ENCODE results near the gene ABTB1. TPM values are rescaled to one million over a fixed set of nuclear protein-coding genes. Genes with fewer than 3 reads are reported as not detected.
A peak's percentile ranks its signal among the peaks of the same experiment; 100 is the strongest.
"Not testable (repeated sequence)": the region's sequence is repeated elsewhere in the genome, so short reads cannot be mapped to it uniquely, and the experiment has no call there.

The ABTB1 gene
- total RNA-seq, 1 donor from 2014 or later, result 42.0 TPM

DNA sequence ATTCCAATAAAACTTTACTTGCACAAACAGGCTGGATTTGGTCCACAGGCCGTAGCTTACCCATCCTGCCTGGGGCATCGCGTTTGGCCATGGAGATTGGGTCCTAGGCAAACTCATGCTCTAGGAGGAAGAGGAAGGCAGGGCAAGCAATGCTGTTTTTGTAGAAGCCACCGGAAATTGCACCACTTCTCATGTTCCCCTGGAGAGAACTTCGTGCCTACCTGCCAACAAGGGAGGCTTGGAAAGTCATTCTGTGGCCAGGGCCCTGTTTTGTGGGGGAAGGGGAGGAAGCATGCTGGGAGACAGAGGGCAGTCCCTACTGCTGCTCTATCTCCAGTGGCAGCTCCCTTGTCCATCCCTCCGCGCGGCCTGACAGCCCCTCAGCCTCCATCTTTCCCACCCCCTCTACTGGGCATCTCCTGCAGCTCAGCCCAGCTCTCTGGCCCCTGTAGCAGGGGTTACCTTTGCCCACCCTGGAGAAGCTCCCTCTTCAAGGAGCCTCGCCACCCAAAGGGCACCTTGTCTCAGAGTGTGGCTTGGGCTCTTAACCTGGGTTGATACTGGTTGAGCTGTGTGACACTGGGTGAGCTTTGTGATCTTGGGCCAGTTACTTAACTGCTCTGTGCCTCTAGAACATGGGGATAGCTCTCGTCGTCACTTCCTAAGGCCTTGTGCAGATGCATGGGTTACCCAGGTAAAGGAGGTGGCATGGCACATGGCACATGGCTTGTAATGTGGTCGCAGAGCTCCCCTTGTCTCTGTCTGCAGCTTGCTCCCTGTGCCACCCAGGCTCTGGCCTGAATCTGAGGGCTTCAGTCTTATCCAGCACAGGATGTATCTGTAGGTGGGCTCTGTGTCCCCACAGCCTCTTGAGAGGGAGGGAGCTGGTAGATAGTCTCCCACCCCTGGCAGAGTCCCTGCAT lies 6.1 kb downstream of the ABTB1 start:
- ChIA-PET POLR2A (no interaction called here), CTCF (interaction anchor here (1.0 kb wide), 2 partner anchors 26 to 104 kb away, joined by 3 read pairs; no protein-coding TSS in a partner anchor)
- H3K27ac Mint-ChIP-seq, result no peak overlapping the region
- H3K4me3 Mint-ChIP-seq, result no peak overlapping the region
- H3K4me1 Mint-ChIP-seq, result peaks cover 30% of the 10 kb centered on the region
- no peak for ATAC-seq (ENCODE audit: low read depth)
- peak; percentile 13 for DNase-seq
- no peaks in the 10 kb centered on the region for H3K27me3 Mint-ChIP-seq
- intact Hi-C loops (cut with micrococcal nuclease), result no loop called here
- H3K9me3 Mint-ChIP-seq, result no peaks in the 10 kb centered on the region
- TF ChIP-seq, protein P1, sequence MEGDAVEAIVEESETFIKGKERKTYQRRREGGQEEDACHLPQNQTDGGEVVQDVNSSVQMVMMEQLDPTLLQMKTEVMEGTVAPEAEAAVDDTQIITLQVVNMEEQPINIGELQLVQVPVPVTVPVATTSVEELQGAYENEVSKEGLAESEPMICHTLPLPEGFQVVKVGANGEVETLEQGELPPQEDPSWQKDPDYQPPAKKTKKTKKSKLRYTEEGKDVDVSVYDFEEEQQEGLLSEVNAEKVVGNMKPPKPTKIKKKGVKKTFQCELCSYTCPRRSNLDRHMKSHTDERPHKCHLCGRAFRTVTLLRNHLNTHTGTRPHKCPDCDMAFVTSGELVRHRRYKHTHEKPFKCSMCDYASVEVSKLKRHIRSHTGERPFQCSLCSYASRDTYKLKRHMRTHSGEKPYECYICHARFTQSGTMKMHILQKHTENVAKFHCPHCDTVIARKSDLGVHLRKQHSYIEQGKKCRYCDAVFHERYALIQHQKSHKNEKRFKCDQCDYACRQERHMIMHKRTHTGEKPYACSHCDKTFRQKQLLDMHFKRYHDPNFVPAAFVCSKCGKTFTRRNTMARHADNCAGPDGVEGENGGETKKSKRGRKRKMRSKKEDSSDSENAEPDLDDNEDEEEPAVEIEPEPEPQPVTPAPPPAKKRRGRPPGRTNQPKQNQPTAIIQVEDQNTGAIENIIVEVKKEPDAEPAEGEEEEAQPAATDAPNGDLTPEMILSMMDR (IDR thresholded peaks at IDR 0.05), result no peak
- peaks cover 32% of the 10 kb centered on the region for H3K36me3 Mint-ChIP-seq (ENCODE audit: low read depth)

DNA sequence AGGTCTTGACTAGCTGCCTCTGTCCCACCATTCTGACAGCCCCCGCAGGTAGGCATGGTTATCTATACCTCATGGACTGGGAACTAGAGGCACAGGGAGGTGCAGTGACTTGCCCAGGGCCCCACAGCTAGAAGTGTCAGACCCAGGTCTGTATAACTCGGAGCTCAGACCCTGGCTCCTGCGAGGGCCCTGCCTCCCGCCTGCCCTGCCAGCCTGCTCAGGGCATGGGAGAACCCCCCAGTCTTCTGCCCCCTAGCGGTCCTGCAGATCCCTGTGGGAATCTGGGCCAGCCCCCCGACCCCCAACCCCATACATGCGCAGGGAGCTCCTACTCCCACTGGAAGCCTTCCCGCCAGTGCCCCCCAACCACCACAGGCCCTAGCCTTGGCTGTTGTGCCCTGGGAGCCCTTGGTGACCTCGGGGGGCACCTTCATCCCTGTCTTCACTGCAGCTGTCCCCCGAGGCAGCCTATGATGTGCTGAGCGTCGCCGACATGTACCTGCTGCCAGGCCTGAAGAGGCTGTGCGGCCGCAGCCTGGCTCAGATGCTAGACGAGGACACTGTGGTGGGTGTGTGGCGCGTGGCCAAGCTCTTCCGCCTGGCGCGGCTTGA lies 6.9 kb downstream of the ABTB1 start:
- Mint-ChIP-seq H3K9me3 (no peaks in the 10 kb centered on the region), H3K27me3 (no peaks in the 10 kb centered on the region), H3K4me3 (no peak overlapping the region), H3K4me1 (peaks cover 27% of the 10 kb centered on the region), H3K36me3 (ENCODE audit: low read depth) (peaks cover 32% of the 10 kb centered on the region), H3K27ac (no peak overlapping the region)
- DNase-seq, result peak; percentile 13
- no peak for ATAC-seq (ENCODE audit: low read depth)
- ChIA-PET CTCF (interaction anchor here (1.0 to 1.4 kb wide), 3 partner anchors 16 to 105 kb away, joined by 3 read pairs; no protein-coding TSS in a partner anchor), POLR2A (interaction anchor here (0.6 kb wide), 2 partner anchors 22 to 82 kb away, joined by 4 to 5 read pairs; partner anchors contain the start of gene MCM2)
- TF ChIP-seq, protein P1 (IDR thresholded peaks at IDR 0.05), result no peak
- intact Hi-C loops (cut with micrococcal nuclease), result no loop called here

DNA sequence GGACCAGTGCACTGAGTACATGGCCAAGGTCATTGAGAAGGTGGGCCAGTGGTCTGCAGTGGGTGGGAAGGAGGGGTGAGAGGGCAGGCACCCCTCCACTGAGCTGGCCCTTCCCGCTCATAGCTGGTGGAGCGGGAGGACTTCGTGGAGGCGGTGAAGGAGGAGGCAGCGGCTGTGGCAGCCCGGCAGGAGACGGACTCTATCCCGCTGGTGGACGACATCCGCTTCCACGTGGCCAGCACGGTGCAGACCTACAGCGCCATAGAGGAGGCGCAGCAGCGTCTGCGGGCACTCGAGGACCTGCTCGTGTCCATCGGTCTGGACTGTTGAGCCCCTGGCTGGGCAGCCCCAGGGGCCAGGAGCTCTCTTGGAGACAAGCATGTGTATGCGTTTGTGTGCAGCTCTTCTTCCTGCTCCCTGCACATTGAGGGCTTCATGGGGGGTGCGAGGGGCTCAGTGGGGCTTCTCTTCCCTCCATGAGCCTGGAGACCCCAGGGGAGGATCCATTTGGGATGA lies 7.5 kb downstream of the ABTB1 start:
- intact Hi-C loops (cut with micrococcal nuclease), result no loop called here
- ATAC-seq (ENCODE audit: low read depth) (no peak), DNase-seq (peak; percentile 13)
- H3K27ac Mint-ChIP-seq, result no peak overlapping the region
- no peaks in the 10 kb centered on the region for H3K27me3 Mint-ChIP-seq
- H3K36me3 Mint-ChIP-seq (ENCODE audit: low read depth), result peaks cover 32% of the 10 kb centered on the region
- POLR2A ChIA-PET, result interaction anchor here (0.6 kb wide), 2 partner anchors 21 to 82 kb away, joined by 4 to 5 read pairs; partner anchors contain the start of gene MCM2
- no peaks in the 10 kb centered on the region for H3K9me3 Mint-ChIP-seq
- TF ChIP-seq, protein P1 (IDR thresholded peaks at IDR 0.05), result no peak
- H3K4me1 Mint-ChIP-seq, result peaks cover 23% of the 10 kb centered on the region
- H3K4me3 Mint-ChIP-seq, result no peak overlapping the region
- CTCF ChIA-PET, result interaction anchor here (1.4 kb wide), 1 partner anchor 15 kb away, joined by 3 read pairs; no protein-coding TSS in a partner anchor

DNA sequence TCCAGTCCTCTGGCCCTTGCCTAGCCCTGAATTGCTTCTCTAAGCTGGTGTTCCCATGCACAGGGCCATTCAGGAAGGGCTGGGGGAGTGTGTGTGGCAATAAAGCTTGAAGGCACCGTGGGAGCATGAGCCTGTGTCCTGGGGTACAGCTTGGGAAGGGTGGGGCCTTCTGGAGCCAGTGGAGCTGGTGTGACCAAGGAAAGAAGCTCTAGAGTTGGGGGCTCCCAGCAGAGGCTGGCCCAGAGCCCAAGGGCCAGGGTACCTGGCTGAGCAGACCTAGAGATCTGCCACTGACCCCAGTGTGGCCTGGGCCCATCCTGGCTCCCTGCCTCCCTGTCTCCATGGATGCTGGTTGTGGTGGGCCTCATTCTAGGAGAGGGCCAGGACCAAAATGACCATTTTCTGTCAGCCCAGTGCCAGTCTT lies 8.1 kb downstream of the ABTB1 start:
- H3K27me3 Mint-ChIP-seq, result no peaks in the 10 kb centered on the region
- H3K4me3 Mint-ChIP-seq, result no peak overlapping the region
- no peak overlapping the region for H3K27ac Mint-ChIP-seq
- intact Hi-C loops (cut with micrococcal nuclease), result no loop called here
- TF ChIP-seq, protein P1 (IDR thresholded peaks at IDR 0.05), result no peak
- DNase-seq, result no peak
- H3K4me1 Mint-ChIP-seq, result peaks cover 23% of the 10 kb centered on the region
- CTCF ChIA-PET, result interaction anchor here (1.4 kb wide), 1 partner anchor 15 kb away, joined by 3 read pairs; no protein-coding TSS in a partner anchor
- H3K36me3 Mint-ChIP-seq (ENCODE audit: low read depth), result peaks cover 32% of the 10 kb centered on the region
- no peaks in the 10 kb centered on the region for H3K9me3 Mint-ChIP-seq
- no peak for ATAC-seq (ENCODE audit: low read depth)
- POLR2A ChIA-PET, result no interaction called here

DNA sequence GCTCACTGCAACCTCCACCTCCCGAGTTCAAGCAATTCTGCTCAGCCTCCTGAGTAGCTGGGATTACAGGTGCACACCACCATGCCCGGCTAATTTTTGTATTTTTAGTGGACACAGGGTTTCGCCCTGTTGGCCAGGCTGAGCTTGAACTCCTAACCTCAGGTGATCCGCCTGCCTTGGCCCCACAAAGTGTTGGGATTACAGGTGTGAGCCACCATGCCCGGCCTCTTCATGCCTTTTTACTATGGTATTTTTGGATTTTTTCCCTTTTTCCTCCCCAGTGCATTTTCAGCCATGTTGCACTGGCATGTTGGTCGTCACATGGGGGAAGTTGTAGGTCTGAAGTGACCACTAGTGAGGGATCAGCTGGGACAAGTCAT lies 9.4 kb downstream of the ABTB1 start:
- Mint-ChIP-seq H3K4me1 (peaks cover 23% of the 10 kb centered on the region), H3K36me3 (ENCODE audit: low read depth) (peaks cover 23% of the 10 kb centered on the region)
- H3K9me3 Mint-ChIP-seq; ATAC-seq (ENCODE audit: low read depth); H3K4me3 Mint-ChIP-seq; DNase-seq; intact Hi-C loops (cut with micrococcal nuclease); H3K27me3 Mint-ChIP-seq; H3K27ac Mint-ChIP-seq; CTCF ChIA-PET: not testable (repeated sequence)
- POLR2A ChIA-PET, result interaction anchor here (0.7 to 1.5 kb wide), 2 partner anchors 9 to 12 kb away, joined by 4 to 7 read pairs; no protein-coding TSS in a partner anchor

All from activated B cell treated with CpG ODN at 0.5 μM for 24 hours (primary cell).